Peyer's patch (tissue), 4 donors: Measurements from ENCODE around the gene EPB41L4B.

ENCODE experiments used
- CTCF ChIP-seq, 6 experiments: fragments of 450-650 bp in 4 of 6; fragments of 200-600 bp in 2 of 6; sonication (generic) in 1 of 6; IDR thresholded peaks; one replicate each; pipeline ENCODE4 v1.5.1; 2017 to 2019; ENCODE audit warnings: antibody characterized with exemption in 6 of 6, mild to moderate bottlenecking in 3 of 6, moderate library complexity in 1 of 6
- POLR2A ChIP-seq, 2 donors: fragments of 450-650 bp; IDR thresholded peaks; one replicate each; pipeline ENCODE4 v1.5.1; 2017; ENCODE audit warnings: antibody characterized with exemption in 2 of 2, mild to moderate bottlenecking in 2 of 2, moderate library complexity in 2 of 2

- TF ChIP-seq CTCF (IDR thresholded peaks at IDR 0.05) (no peak), POLR2A (IDR thresholded peaks at IDR 0.05) (no peak)
These were observed 162.2 kb downstream of the EPB41L4B start for GRCh38 chr9:109158651-109159050.
